CD4-positive, alpha-beta T cell (primary cell): ENCODE measurements around the gene CDC42SE2. TPM values are rescaled to one million over a fixed set of nuclear protein-coding genes. Genes with fewer than 3 reads are reported as not detected.
"Not testable (repeated sequence)": the region's sequence is repeated elsewhere in the genome, so short reads cannot be mapped to it uniquely, and the experiment has no call there.

Experiments
- ATAC-seq: fragments of 200-7000 bp; cut with Tn5 transposase; one replicate; pipeline ENCODE4 v1.10.0; 2022; ENCODE audit warnings: mild to moderate bottlenecking; ENCODE audit not compliant: poor library complexity
- CTCF ChIA-PET: fragments of 350-600 bp; sonication (Branson Sonifier 250); formaldehyde crosslinking; loops from one replicate; lab custom pipeline; 2021; ENCODE audit warnings: antibody characterized with exemption, inconsistent platforms; lab: Charles Lee
- POLR2A ChIA-PET: fragments of 350-600 bp; sonication (Branson Sonifier 250); formaldehyde crosslinking; loops from one replicate; lab custom pipeline; 2021; ENCODE audit warnings: antibody characterized with exemption, inconsistent platforms; lab: Charles Lee
- DNase-seq, 14 experiments: peaks; one replicate each; pipeline ENCODE4 v3.0.0-alpha.2; 2013 to 2020; ENCODE audit warnings: mixed read lengths in 2 of 14
- H3K27ac ChIP-seq, 2 donors: one replicate each; pipeline versions ENCODE4 v1.5.1 to v1.7.0; 2013; ENCODE audit warnings: low read length in 2 of 2, low read depth in 1 of 2, mild to moderate bottlenecking in 1 of 2
- H3K27me3 ChIP-seq, 2 experiments: 1 replicate in 1 of 2; 2 replicates in 1 of 2; pipeline versions ENCODE4 v1.6.1 to v1.7.0; 2013; ENCODE audit warnings: low read length in 2 of 2, control low read depth in 1 of 2, mild to moderate bottlenecking in 1 of 2, moderate library complexity in 1 of 2; ENCODE audit not compliant: insufficient read depth in 2 of 2, control insufficient read depth in 1 of 2
- H3K36me3 ChIP-seq: one replicate; pipeline ENCODE4 v1.6.1; 2013; ENCODE audit warnings: low read length, control low read depth; ENCODE audit not compliant: insufficient read depth
- H3K4me1 ChIP-seq: one replicate; pipeline ENCODE4 v1.6.1; 2013; ENCODE audit warnings: low read length, control low read depth; ENCODE audit not compliant: insufficient read depth
- H3K4me3 ChIP-seq: one replicate; pipeline ENCODE4 v1.5.1; 2013; ENCODE audit warnings: mild to moderate bottlenecking, low read length, moderate library complexity
- H3K9me3 ChIP-seq, 2 experiments: 1 replicate in 1 of 2; 2 replicates in 1 of 2; pipeline versions ENCODE4 v1.6.1 to v1.7.0; 2013; ENCODE audit warnings: low read length in 2 of 2, mild to moderate bottlenecking in 2 of 2, control low read depth in 1 of 2, moderate library complexity in 1 of 2; ENCODE audit not compliant: control insufficient read depth in 1 of 2, insufficient read depth in 1 of 2
- H3K27ac Mint-ChIP-seq: one replicate; pipeline ENCODE4 v1.8.0; 2020; ENCODE audit warnings: mixed read lengths
- H3K27me3 Mint-ChIP-seq: one replicate; pipeline ENCODE4 v1.8.0; 2021; ENCODE audit warnings: mixed read lengths
- H3K36me3 Mint-ChIP-seq: one replicate; pipeline ENCODE4 v1.8.0; 2021; ENCODE audit warnings: low read depth, mixed read lengths
- H3K4me1 Mint-ChIP-seq: one replicate; pipeline ENCODE4 v1.8.0; 2021; ENCODE audit warnings: low read depth, mixed read lengths
- H3K4me3 Mint-ChIP-seq: one replicate; pipeline ENCODE4 v1.8.0; 2020; ENCODE audit warnings: mild to moderate bottlenecking, mixed read lengths
- H3K9me3 Mint-ChIP-seq: one replicate; pipeline ENCODE4 v1.8.0; 2020; ENCODE audit warnings: mixed read lengths
- intact Hi-C, 2 experiments: fragments of 100-400 bp; cut with DNase I in 1 of 2; cut with micrococcal nuclease in 1 of 2; formaldehyde crosslinking; loops; one replicate each; pipeline versions ENCODE4 v1.15.1 to v1.9.0; 2023 to 2025; cut with DNase I, micrococcal nuclease
- total RNA-seq, 174 experiments: library from RNA in 2 of 174; stranded (reverse) in 2 of 174; gene quantifications; one replicate each; pipeline ENCODE4 v1.2.3 and lab custom pipeline; 2021 to 2026
- TF ChIP-seq, protein P1 (sequence below): fragments of 200-600 bp; IDR thresholded peaks from one replicate; pipeline ENCODE4 v1.8.0; 2022; ENCODE audit warnings: antibody characterized with exemption, mild to moderate bottlenecking

CDC42SE2 gene
- total RNA-seq, 2 experiments from 2014 or later, result 218 to 230 TPM

DNA sequence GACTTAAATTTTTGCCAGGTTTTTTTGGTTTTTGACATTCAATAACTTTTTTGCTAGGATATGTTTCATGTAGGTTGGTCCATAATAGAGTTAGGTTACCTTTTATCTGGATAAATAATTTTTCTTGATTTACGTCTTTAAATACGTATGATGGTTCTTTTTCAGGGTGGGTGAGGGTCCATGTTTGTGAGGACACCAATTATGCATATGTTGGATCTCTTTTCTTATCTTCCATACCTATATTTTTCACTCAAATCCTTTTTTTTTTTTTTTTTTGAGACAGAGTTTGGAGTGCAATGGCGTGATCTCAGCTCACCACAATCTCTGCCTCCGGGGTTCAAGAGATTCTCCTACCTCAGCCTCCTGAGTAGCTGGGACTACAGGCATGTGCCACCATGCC is 17.3 kb upstream of the CDC42SE2 start:
- CTCF ChIA-PET, result no interaction called here
- ATAC-seq, result no peak
- H3K4me1 Mint-ChIP-seq, result peaks cover 27% of the 10 kb centered on the region

GRCh38 chr5:131250751-131251475 is 12.9 kb upstream of the CDC42SE2 start:
- intact Hi-C loops, result no loop called here
- peaks cover 35% of the 10 kb centered on the region for H3K4me1 ChIP-seq
- Mint-ChIP-seq H3K4me3 (peak overlapping the region; percentile 75), H3K27me3 (no peaks in the 10 kb centered on the region), H3K36me3 (no peaks in the 10 kb centered on the region), H3K4me1 (peaks cover 54% of the 10 kb centered on the region), H3K9me3 (no peaks in the 10 kb centered on the region), H3K27ac (peak overlapping the region; percentile 86)
- H3K36me3 ChIP-seq, result peaks cover under 1% of the 10 kb centered on the region
- TF ChIP-seq, protein P1, sequence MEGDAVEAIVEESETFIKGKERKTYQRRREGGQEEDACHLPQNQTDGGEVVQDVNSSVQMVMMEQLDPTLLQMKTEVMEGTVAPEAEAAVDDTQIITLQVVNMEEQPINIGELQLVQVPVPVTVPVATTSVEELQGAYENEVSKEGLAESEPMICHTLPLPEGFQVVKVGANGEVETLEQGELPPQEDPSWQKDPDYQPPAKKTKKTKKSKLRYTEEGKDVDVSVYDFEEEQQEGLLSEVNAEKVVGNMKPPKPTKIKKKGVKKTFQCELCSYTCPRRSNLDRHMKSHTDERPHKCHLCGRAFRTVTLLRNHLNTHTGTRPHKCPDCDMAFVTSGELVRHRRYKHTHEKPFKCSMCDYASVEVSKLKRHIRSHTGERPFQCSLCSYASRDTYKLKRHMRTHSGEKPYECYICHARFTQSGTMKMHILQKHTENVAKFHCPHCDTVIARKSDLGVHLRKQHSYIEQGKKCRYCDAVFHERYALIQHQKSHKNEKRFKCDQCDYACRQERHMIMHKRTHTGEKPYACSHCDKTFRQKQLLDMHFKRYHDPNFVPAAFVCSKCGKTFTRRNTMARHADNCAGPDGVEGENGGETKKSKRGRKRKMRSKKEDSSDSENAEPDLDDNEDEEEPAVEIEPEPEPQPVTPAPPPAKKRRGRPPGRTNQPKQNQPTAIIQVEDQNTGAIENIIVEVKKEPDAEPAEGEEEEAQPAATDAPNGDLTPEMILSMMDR, result no peak
- DNase-seq, result peak in 2 of 14 experiments; percentile 38 to 50
- H3K9me3 ChIP-seq, result peaks cover 3 to 12% of the 10 kb centered on the region in 2 experiments
- ChIA-PET POLR2A (interaction anchor here (0.8 to 9.7 kb wide), 9 partner anchors 12 to 131 kb away, joined by 3 to 309 read pairs (median 4); partner anchors contain the start of gene CDC42SE2), CTCF (interaction anchor here (0.9 to 5.7 kb wide), 2 partner anchors 14 to 59 kb away, joined by 3 to 48 read pairs; partner anchors contain the start of gene CDC42SE2)
- H3K27me3 ChIP-seq, result no peaks in the 10 kb centered on the region
- H3K27ac ChIP-seq, result peak overlapping the region; percentile 76 to 87
- no peak for ATAC-seq
- H3K4me3 ChIP-seq, result peak overlapping the region; percentile 4

More for the DNA sequence above, 17.3 kb upstream of the CDC42SE2 start:
- Histone ChIP-seq H3K27me3 (no peaks in the 10 kb centered on the region), H3K36me3 (no peaks in the 10 kb centered on the region), H3K27ac (no peak overlapping the region), H3K4me1 (peaks cover 13% of the 10 kb centered on the region), H3K4me3 (no peak overlapping the region), H3K9me3 (peaks cover 8 to 12% of the 10 kb centered on the region in 2 experiments)
- Mint-ChIP-seq H3K27ac (no peak overlapping the region), H3K27me3 (no peaks in the 10 kb centered on the region), H3K4me3 (no peak overlapping the region), H3K36me3 (no peaks in the 10 kb centered on the region), H3K9me3 (no peaks in the 10 kb centered on the region)
- intact Hi-C loops, result loop anchor here in 1 of 2 experiments (5.0 kb wide), 1 partner anchor 34 kb away; no protein-coding TSS in a partner anchor
- no peak for DNase-seq
- POLR2A ChIA-PET, result interaction anchor here (9.7 kb wide), 1 partner anchor 16 kb away, joined by 309 read pairs; the partner anchor contains the start of gene CDC42SE2
- TF ChIP-seq, protein P1, result no peak

- H3K4me3 Mint-ChIP-seq, result peak overlapping the region; percentile 93
- Histone ChIP-seq H3K4me1 (peaks cover 53% of the 10 kb centered on the region), H3K36me3 (peaks cover 3% of the 10 kb centered on the region), H3K4me3 (peak overlapping the region; percentile 79), H3K27ac (peak overlapping the region; percentile 76 to 87), H3K9me3 (no peaks in the 10 kb centered on the region), H3K27me3 (no peaks in the 10 kb centered on the region)
- POLR2A ChIA-PET, result interaction anchor here (0.6 to 9.7 kb wide), 32 partner anchors 10 to 144 kb away, joined by 3 to 309 read pairs (median 6); partner anchors contain the start of genes CDC42SE2, HINT1 and LYRM7
- peaks cover 7% of the 10 kb centered on the region for H3K36me3 Mint-ChIP-seq
- ATAC-seq (peak; percentile 80), DNase-seq (peak; percentile 66 to 95 (median 74))
- intact Hi-C loops, result loop anchor here in 1 of 2 experiments (1.0 kb wide), 5 partner anchors 11 to 130 kb away; partner anchors contain the start of gene LYRM7
- TF ChIP-seq, protein P1, result no peak
- no peaks in the 10 kb centered on the region for H3K27me3 Mint-ChIP-seq
- peaks cover 71% of the 10 kb centered on the region for H3K4me1 Mint-ChIP-seq
- no peaks in the 10 kb centered on the region for H3K9me3 Mint-ChIP-seq
- CTCF ChIA-PET, result interaction anchor here (1.7 to 5.7 kb wide), 2 partner anchors 12 to 130 kb away, joined by 3 to 48 read pairs; partner anchors contain the start of gene CDC42SE2
- H3K27ac Mint-ChIP-seq, result peak overlapping the region; percentile 86
These were observed 11.1 kb upstream of the CDC42SE2 start for GRCh38 chr5:131252824-131253171.

GRCh38 chr5:131254025-131254424 is 9.8 kb upstream of the CDC42SE2 start:
- Mint-ChIP-seq H3K27ac (peak overlapping the region; percentile 86), H3K4me3 (peak overlapping the region; percentile 93), H3K4me1 (peaks cover 83% of the 10 kb centered on the region), H3K36me3 (peaks cover 19% of the 10 kb centered on the region)
- H3K27me3 Mint-ChIP-seq, intact Hi-C loops, H3K9me3 Mint-ChIP-seq, ATAC-seq, H3K9me3 ChIP-seq, H3K27me3 ChIP-seq: not testable (repeated sequence)
- peak in 2 of 14 experiments; percentile 22 to 44 for DNase-seq
- ChIA-PET POLR2A (interaction anchor here (0.8 to 9.7 kb wide), 16 partner anchors 9 to 141 kb away, joined by 3 to 309 read pairs (median 6); partner anchors contain the start of genes CDC42SE2 and LYRM7), CTCF (interaction anchor here (1.2 to 5.7 kb wide), 3 partner anchors 11 to 128 kb away, joined by 3 to 48 read pairs (median 5); partner anchors contain the start of gene CDC42SE2)
- peaks cover 62% of the 10 kb centered on the region for H3K4me1 ChIP-seq
- peaks cover 12% of the 10 kb centered on the region for H3K36me3 ChIP-seq
- H3K27ac ChIP-seq, result peak overlapping the region; percentile 76 to 87
- H3K4me3 ChIP-seq, result peak overlapping the region; percentile 79
